Common myeloid progenitor, CD34-positive (primary cell): Measurements from ENCODE around the gene CD6.
A peak's percentile ranks its signal among the peaks of the same experiment; 100 is the strongest.

Source experiments
- CTCF ChIA-PET: fragments of 350-600 bp; sonication (Branson Sonifier 250); formaldehyde crosslinking; loops from one replicate; lab custom pipeline; 2021; ENCODE audit warnings: antibody characterized with exemption; lab: Charles Lee
- POLR2A ChIA-PET: fragments of 350-600 bp; sonication (Branson Sonifier 250); formaldehyde crosslinking; loops from one replicate; lab custom pipeline; 2021; ENCODE audit warnings: antibody characterized with exemption; lab: Charles Lee
- DNase-seq, 3 donors: peaks; one replicate each; pipeline versions ENCODE4 v3.0.0 to v3.0.0-alpha.2; 2013
- H3K27ac ChIP-seq, 2 experiments: 1 replicate in 1 of 2; 2 replicates in 1 of 2; pipeline ENCODE4 v1.7.0; 2013; ENCODE audit warnings: inconsistent platforms in 2 of 2, low read length in 2 of 2, mild to moderate bottlenecking in 2 of 2, low read depth in 1 of 2, moderate library complexity in 1 of 2; ENCODE audit not compliant: severe bottlenecking in 2 of 2, insufficient read depth in 1 of 2, poor library complexity in 1 of 2
- H3K27me3 ChIP-seq, 5 experiments: replicated peaks in 2 of 5; 1 replicate in 3 of 5; 2 replicates in 2 of 5; pipeline versions ENCODE4 v1.6.1 to v1.7.0; 2013; ENCODE audit warnings: low read length in 4 of 5, mild to moderate bottlenecking in 2 of 5, moderate library complexity in 2 of 5, inconsistent platforms in 1 of 5; ENCODE audit not compliant: insufficient read depth in 5 of 5, control insufficient read depth in 4 of 5
- H3K36me3 ChIP-seq, 4 experiments: 1 replicate in 2 of 4; 2 replicates in 2 of 4; pipeline versions ENCODE4 v1.6.1 to v1.7.0; 2013; ENCODE audit warnings: low read length in 3 of 4, control low read depth in 1 of 4, mild to moderate bottlenecking in 1 of 4; ENCODE audit not compliant: control insufficient read depth in 4 of 4, insufficient read depth in 4 of 4
- H3K4me1 ChIP-seq, 4 experiments: 1 replicate in 3 of 4; 2 replicates in 1 of 4; pipeline versions ENCODE4 v1.6.1 to v1.7.1; 2013; ENCODE audit warnings: low read length in 3 of 4, mild to moderate bottlenecking in 3 of 4, control low read depth in 1 of 4, inconsistent platforms in 1 of 4, moderate library complexity in 1 of 4; ENCODE audit not compliant: control insufficient read depth in 4 of 4, insufficient read depth in 4 of 4; ENCODE audit errors: control extremely low read depth in 1 of 4
- H3K4me3 ChIP-seq, 7 experiments: 1 replicate in 4 of 7; 2 replicates in 3 of 7; pipeline versions ENCODE4 v1.5.1 to v1.7.0; 2013; ENCODE audit warnings: mild to moderate bottlenecking in 7 of 7, low read length in 6 of 7, moderate library complexity in 6 of 7, inconsistent platforms in 2 of 7, low read depth in 2 of 7, control low read depth in 1 of 7; ENCODE audit not compliant: insufficient read depth in 4 of 7, control insufficient read depth in 1 of 7; ENCODE audit errors: extremely low read depth in 1 of 7
- H3K9me3 ChIP-seq, 5 experiments: 1 replicate in 4 of 5; 2 replicates in 1 of 5; pipeline versions ENCODE4 v1.6.1 to v1.7.1; 2013; ENCODE audit warnings: low read length in 4 of 5, mild to moderate bottlenecking in 2 of 5, inconsistent platforms in 1 of 5, low read depth in 1 of 5, moderate library complexity in 1 of 5; ENCODE audit not compliant: control insufficient read depth in 4 of 5, insufficient read depth in 2 of 5; ENCODE audit errors: control extremely low read depth in 1 of 5
- WGBS: methylation state at CpG from one replicate; pipeline ENCODE4 v1.1.5; 2013; ENCODE audit not compliant: insufficient coverage; 5-methylcytosine and 5-hydroxymethylcytosine counted together

CD6 gene

DNA sequence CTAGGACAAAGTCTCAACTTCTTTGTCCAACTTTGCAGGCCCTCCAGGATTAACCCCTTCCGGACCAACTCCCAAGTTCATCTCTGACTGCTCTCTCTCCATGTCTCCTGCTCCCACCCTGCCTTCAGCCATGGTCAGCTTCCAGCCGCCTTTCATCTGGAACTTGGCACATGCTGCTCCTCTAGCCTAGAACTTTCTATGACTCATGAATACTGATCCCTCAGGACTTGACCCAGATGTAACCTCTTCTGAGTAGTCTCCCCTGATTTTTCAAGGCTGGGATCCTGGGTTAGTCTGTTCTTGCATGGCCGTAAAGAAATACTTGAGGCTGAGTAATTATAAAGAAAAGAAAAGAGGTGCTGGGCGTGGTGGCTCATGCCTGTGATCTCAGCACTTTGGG, 14.3 kb upstream of the CD6 start:
- no peak overlapping the region for H3K27ac ChIP-seq
- CTCF ChIA-PET, result interaction anchor here (2.6 kb wide), 1 partner anchor 13 kb away, joined by 6 read pairs; no protein-coding TSS in a partner anchor

GRCh38 chr11:60959431-60959830, 12.0 kb upstream of the CD6 start:
- WGBS, result 94% methylated on average over 2 of the region's 6 CpGs
- H3K27me3 ChIP-seq, result peaks cover 0 to 60% (median 18%) of the 10 kb centered on the region in 5 experiments
- POLR2A ChIA-PET, result no interaction called here
- no peak overlapping the region for H3K4me3 ChIP-seq
- no peak for DNase-seq
- H3K9me3 ChIP-seq, result peaks cover 0 to 2% (median 0%) of the 10 kb centered on the region in 5 experiments
- H3K36me3 ChIP-seq, result no peaks in the 10 kb centered on the region
- CTCF ChIA-PET, result interaction anchor here (1.3 to 2.6 kb wide), 4 partner anchors 10 to 83 kb away, joined by 3 to 6 read pairs (median 4); no protein-coding TSS in a partner anchor
- peaks cover 0 to 3% (median 0%) of the 10 kb centered on the region in 4 experiments for H3K4me1 ChIP-seq
- H3K27ac ChIP-seq, result no peak overlapping the region

More for the DNA sequence above, 14.3 kb upstream of the CD6 start:
- H3K4me1 ChIP-seq, result peaks cover 3 to 10% (median 6%) of the 10 kb centered on the region in 4 experiments
- peaks cover 0 to 2% (median 0%) of the 10 kb centered on the region in 5 experiments for H3K9me3 ChIP-seq
- WGBS, result 87% methylated on average over 4 of the region's 4 CpGs
- DNase-seq, result no peak
- no peaks in the 10 kb centered on the region for H3K36me3 ChIP-seq
- H3K4me3 ChIP-seq, result no peak overlapping the region
- H3K27me3 ChIP-seq, result peaks cover 0 to 72% (median 27%) of the 10 kb centered on the region in 5 experiments
- POLR2A ChIA-PET, result no interaction called here

DNA sequence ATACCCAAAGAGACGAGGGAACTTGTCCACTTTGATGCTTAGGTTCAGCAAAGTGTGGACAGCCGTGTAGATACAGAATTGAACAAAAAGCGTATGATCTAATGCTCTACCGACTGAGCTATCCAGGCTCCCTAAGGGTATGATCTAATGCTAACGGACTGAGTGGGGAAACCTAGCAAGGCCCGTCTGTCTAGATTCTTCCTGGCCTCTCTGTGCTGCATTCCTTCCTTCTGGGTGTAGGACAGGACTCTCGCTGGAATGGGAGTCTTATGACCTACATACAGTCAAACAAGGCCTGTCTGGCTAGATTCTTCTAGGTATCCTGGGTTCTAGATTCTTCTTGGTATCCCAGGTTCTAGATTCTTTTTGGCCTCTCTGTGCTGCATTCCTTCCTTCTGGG, 11.1 kb upstream of the CD6 start:
- WGBS, result 98% methylated on average over 7 of the region's 7 CpGs
- H3K36me3 ChIP-seq, result no peaks in the 10 kb centered on the region
- CTCF ChIA-PET, result interaction anchor here (1.3 to 1.6 kb wide), 3 partner anchors 10 to 82 kb away, joined by 3 to 5 read pairs (median 3); no protein-coding TSS in a partner anchor
- peaks cover 0 to 2% (median 0%) of the 10 kb centered on the region in 5 experiments for H3K9me3 ChIP-seq
- peaks cover 0 to 3% (median 0%) of the 10 kb centered on the region in 4 experiments for H3K4me1 ChIP-seq
- DNase-seq, result no peak
- POLR2A ChIA-PET, result no interaction called here
- H3K4me3 ChIP-seq, result no peak overlapping the region
- H3K27me3 ChIP-seq, result peaks cover 0 to 55% (median 21%) of the 10 kb centered on the region in 5 experiments
- no peak overlapping the region for H3K27ac ChIP-seq

DNA sequence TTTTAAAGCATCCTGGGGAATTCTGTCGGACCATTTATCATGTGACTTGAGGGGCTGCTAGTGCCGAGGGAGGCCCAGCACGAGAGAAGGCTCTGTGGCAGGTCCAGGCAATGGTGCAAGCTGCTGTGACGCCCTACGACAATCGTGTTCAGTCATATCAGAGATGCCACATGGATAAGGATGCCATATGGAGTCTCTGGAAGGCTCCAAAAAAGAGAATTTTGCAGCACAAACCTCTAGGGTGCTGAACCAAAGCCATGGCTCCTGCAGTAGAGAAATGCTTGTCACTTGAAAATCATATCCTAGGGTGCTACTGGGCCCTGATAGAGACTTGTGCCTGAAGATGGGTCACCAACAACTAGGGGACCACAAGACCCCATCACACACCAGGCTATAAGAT, 6.7 kb upstream of the CD6 start:
- POLR2A ChIA-PET, result interaction anchor here (0.6 kb wide), 1 partner anchor 34 kb away, joined by 3 read pairs; no protein-coding TSS in a partner anchor
- no peaks in the 10 kb centered on the region for H3K36me3 ChIP-seq
- no peak overlapping the region for H3K27ac ChIP-seq
- H3K4me1 ChIP-seq, result no peaks in the 10 kb centered on the region
- peaks cover 0 to 8% (median 3%) of the 10 kb centered on the region in 5 experiments for H3K9me3 ChIP-seq
- no peak for DNase-seq
- peaks cover 0 to 19% (median 17%) of the 10 kb centered on the region in 5 experiments for H3K27me3 ChIP-seq
- CTCF ChIA-PET, result no interaction called here
- 100% methylated on average over 6 of the region's 6 CpGs for WGBS
- no peak overlapping the region for H3K4me3 ChIP-seq

DNA sequence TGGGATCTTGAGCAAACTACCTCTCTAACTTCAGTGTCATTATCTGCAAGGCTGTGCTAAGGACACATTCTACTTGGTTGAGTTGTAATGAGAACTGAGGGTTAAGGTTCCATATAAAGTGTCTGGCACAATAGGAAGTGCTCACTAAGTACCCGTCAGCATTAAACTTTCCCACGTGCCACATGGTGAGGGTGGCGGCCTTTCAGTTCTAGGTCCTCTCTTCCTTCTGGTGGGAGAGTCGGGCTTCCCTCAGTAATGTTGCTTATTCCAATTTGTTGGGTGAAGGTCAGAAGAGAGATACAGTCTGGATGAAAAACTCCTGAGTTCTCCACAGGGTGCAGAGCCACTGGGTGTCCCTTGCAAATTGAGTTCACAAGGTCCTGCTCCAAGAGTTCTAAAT, 4.6 kb upstream of the CD6 start:
- H3K27me3 ChIP-seq, result peaks cover 0 to 7% (median 1%) of the 10 kb centered on the region in 5 experiments
- no peak overlapping the region for H3K4me3 ChIP-seq
- no peak overlapping the region for H3K27ac ChIP-seq
- peaks cover 0 to 8% (median 3%) of the 10 kb centered on the region in 5 experiments for H3K9me3 ChIP-seq
- H3K36me3 ChIP-seq, result no peaks in the 10 kb centered on the region
- 81% methylated on average over 3 of the region's 4 CpGs for WGBS
- ChIA-PET CTCF (no interaction called here), POLR2A (no interaction called here)
- DNase-seq, result no peak
- H3K4me1 ChIP-seq, result peaks cover 0 to 16% (median 11%) of the 10 kb centered on the region in 4 experiments

DNA sequence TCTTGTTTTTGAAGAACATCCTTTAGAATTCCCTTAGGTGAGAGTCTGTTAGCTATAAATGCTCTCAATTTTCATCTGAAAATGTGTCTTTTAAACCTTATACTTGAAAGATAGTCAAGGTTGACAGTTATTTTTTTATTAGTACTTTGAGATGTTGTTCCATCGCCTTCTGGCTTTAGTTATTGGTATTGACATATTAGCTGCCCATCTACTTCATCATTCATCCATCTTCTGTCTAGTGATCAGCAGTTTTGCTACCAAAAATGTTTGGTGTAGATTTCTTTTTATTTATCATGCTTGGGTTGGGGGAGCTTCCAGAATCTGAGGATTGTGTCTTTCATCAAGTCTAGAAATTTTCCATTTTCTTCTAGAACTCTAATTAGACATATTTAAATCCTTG, 3.3 kb upstream of the CD6 start:
- no peak for DNase-seq
- no peaks in the 10 kb centered on the region for H3K36me3 ChIP-seq
- H3K4me1 ChIP-seq, result peaks cover 0 to 20% (median 15%) of the 10 kb centered on the region in 4 experiments
- H3K4me3 ChIP-seq, result no peak overlapping the region
- no peak overlapping the region for H3K27ac ChIP-seq
- ChIA-PET POLR2A (no interaction called here), CTCF (interaction anchor here (1.6 to 2.5 kb wide), 2 partner anchors 19 to 109 kb away, joined by 4 to 12 read pairs; no protein-coding TSS in a partner anchor)
- peaks cover 0 to 7% (median 0%) of the 10 kb centered on the region in 5 experiments for H3K27me3 ChIP-seq
- peaks cover 0 to 8% (median 3%) of the 10 kb centered on the region in 5 experiments for H3K9me3 ChIP-seq
- WGBS, result no CpG with 5 or more reads among the region's 1 CpG

GRCh38 chr11:60970369-60970774, 1.1 kb upstream of the CD6 start:
- CTCF ChIA-PET, result interaction anchor here (0.7 to 2.7 kb wide), 20 partner anchors 9 to 218 kb away, joined by 3 to 18 read pairs (median 4); no protein-coding TSS in a partner anchor
- H3K4me1 ChIP-seq, result peaks cover 0 to 20% (median 15%) of the 10 kb centered on the region in 4 experiments
- POLR2A ChIA-PET, result no interaction called here
- H3K27me3 ChIP-seq, result peaks cover 0 to 3% (median 0%) of the 10 kb centered on the region in 5 experiments
- no peaks in the 10 kb centered on the region for H3K36me3 ChIP-seq
- H3K4me3 ChIP-seq, result no peak overlapping the region
- H3K9me3 ChIP-seq, result peaks cover 0 to 8% (median 3%) of the 10 kb centered on the region in 5 experiments
- peak; percentile 48 to 77 (median 71) for DNase-seq
- WGBS, result 4% methylated on average over 4 of the region's 9 CpGs
- no peak overlapping the region for H3K27ac ChIP-seq
